NB4 (cell line): Measurements from ENCODE around the gene KLK15.

Experiments
- CTCF ChIP-seq: IDR thresholded peaks from one replicate; pipeline ENCODE4 v1.5.1; 2012; ENCODE audit warnings: low read depth, low read length
- MAX ChIP-seq: IDR thresholded peaks from 2 replicates; pipeline ENCODE4 v1.6.1; 2011; ENCODE audit warnings: low read depth, low read length
- POLR2A ChIP-seq: IDR thresholded peaks from 2 replicates; pipeline ENCODE4 v1.6.1; 2011; ENCODE audit warnings: mild to moderate bottlenecking; ENCODE audit not compliant: insufficient read length; ENCODE audit errors: extremely low read depth

GRCh38 chr19:50827476-50827875 is 5.9 kb downstream of the KLK15 start:
- no peak for TF ChIP-seq POLR2A
- TF ChIP-seq CTCF = no peak
- no peak for TF ChIP-seq MAX
